Activated B cell treated with CpG ODN at 0.5 μM for 24 hours (primary cell): ENCODE data around the gene IRF8. TPM values are rescaled to one million over a fixed set of nuclear protein-coding genes. Genes with fewer than 3 reads are reported as not detected.

ENCODE experiments used
- ATAC-seq: fragments of 200-7000 bp; cut with Tn5 transposase; one replicate; pipeline ENCODE4 v1.10.0; 2021; ENCODE audit warnings: low read depth, mild to moderate bottlenecking, moderate library complexity
- CTCF ChIA-PET: fragments of 350-600 bp; sonication (Branson Sonifier 250); formaldehyde crosslinking; loops from one replicate; lab custom pipeline; 2021; ENCODE audit warnings: antibody characterized with exemption; lab: Charles Lee
- POLR2A ChIA-PET: fragments of 350-600 bp; sonication (Branson Sonifier 250); formaldehyde crosslinking; loops from one replicate; lab custom pipeline; 2021; ENCODE audit warnings: antibody characterized with exemption; lab: Charles Lee
- DNase-seq: peaks from one replicate; pipeline ENCODE4 v3.0.0; 2022
- H3K27ac Mint-ChIP-seq: one replicate; pipeline ENCODE4 v1.8.0; 2020; ENCODE audit warnings: mixed read lengths
- H3K27me3 Mint-ChIP-seq: one replicate; pipeline ENCODE4 v1.8.0; 2021; ENCODE audit warnings: mixed read lengths
- H3K36me3 Mint-ChIP-seq: one replicate; pipeline ENCODE4 v1.8.0; 2021; ENCODE audit warnings: low read depth, mixed read lengths
- H3K4me1 Mint-ChIP-seq: one replicate; pipeline ENCODE4 v1.8.0; 2021; ENCODE audit warnings: mixed read lengths
- H3K4me3 Mint-ChIP-seq: one replicate; pipeline ENCODE4 v1.8.0; 2020; ENCODE audit warnings: mild to moderate bottlenecking, mixed read lengths
- H3K9me3 Mint-ChIP-seq: one replicate; pipeline ENCODE4 v1.8.0; 2020; ENCODE audit warnings: mixed read lengths
- intact Hi-C: fragments of 100-400 bp; cut with micrococcal nuclease; formaldehyde crosslinking; loops from one replicate; pipeline ENCODE4 v1.15.1; 2024
- total RNA-seq: library from RNA; stranded (reverse); gene quantifications from 2 replicates; pipeline ENCODE4 v1.2.3, GENCODE V29; 2022
- TF ChIP-seq, protein P1 (sequence below): fragments of 200-600 bp; IDR thresholded peaks from one replicate; pipeline ENCODE4 v1.8.0; 2022; ENCODE audit warnings: antibody characterized with exemption, mild to moderate bottlenecking

IRF8 gene
- total RNA-seq, 1 donor from 2014 or later, result 248 TPM

DNA sequence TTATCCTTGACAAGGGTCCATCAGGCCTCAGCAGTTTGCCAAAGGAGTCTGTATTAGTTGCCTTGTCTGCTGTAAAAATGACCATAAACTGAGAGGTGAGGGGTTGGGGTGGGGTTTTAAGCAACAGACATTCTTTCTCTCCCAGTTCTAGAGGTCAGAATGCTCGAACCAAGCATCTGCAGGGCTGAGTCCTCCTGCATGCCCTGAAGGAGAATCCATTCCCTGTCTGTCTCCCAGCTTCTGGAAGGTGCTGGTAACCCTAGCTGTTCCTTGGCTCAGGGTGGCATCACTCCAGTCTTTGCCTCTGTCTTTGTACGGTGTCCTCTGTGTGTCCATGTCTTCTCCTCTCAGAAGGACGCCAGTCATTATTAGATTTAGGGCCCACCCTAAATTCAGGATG, 17.5 kb upstream of the IRF8 start:
- H3K27ac Mint-ChIP-seq, result no peak overlapping the region
- ATAC-seq (no peak), DNase-seq (no peak)
- TF ChIP-seq, protein P1, sequence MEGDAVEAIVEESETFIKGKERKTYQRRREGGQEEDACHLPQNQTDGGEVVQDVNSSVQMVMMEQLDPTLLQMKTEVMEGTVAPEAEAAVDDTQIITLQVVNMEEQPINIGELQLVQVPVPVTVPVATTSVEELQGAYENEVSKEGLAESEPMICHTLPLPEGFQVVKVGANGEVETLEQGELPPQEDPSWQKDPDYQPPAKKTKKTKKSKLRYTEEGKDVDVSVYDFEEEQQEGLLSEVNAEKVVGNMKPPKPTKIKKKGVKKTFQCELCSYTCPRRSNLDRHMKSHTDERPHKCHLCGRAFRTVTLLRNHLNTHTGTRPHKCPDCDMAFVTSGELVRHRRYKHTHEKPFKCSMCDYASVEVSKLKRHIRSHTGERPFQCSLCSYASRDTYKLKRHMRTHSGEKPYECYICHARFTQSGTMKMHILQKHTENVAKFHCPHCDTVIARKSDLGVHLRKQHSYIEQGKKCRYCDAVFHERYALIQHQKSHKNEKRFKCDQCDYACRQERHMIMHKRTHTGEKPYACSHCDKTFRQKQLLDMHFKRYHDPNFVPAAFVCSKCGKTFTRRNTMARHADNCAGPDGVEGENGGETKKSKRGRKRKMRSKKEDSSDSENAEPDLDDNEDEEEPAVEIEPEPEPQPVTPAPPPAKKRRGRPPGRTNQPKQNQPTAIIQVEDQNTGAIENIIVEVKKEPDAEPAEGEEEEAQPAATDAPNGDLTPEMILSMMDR, result no peak
- CTCF ChIA-PET, result interaction anchor here (0.6 kb wide), 1 partner anchor 60 kb away, joined by 3 read pairs; no protein-coding TSS in a partner anchor
- H3K4me1 Mint-ChIP-seq, result peaks cover 23% of the 10 kb centered on the region
- no peak overlapping the region for H3K4me3 Mint-ChIP-seq
- H3K9me3 Mint-ChIP-seq, result peaks cover 10% of the 10 kb centered on the region
- intact Hi-C loops, result no loop called here
- POLR2A ChIA-PET, result interaction anchor here (0.6 kb wide), 1 partner anchor 18 kb away, joined by 3 read pairs; no protein-coding TSS in a partner anchor
- H3K27me3 Mint-ChIP-seq, result no peaks in the 10 kb centered on the region
- no peaks in the 10 kb centered on the region for H3K36me3 Mint-ChIP-seq

DNA sequence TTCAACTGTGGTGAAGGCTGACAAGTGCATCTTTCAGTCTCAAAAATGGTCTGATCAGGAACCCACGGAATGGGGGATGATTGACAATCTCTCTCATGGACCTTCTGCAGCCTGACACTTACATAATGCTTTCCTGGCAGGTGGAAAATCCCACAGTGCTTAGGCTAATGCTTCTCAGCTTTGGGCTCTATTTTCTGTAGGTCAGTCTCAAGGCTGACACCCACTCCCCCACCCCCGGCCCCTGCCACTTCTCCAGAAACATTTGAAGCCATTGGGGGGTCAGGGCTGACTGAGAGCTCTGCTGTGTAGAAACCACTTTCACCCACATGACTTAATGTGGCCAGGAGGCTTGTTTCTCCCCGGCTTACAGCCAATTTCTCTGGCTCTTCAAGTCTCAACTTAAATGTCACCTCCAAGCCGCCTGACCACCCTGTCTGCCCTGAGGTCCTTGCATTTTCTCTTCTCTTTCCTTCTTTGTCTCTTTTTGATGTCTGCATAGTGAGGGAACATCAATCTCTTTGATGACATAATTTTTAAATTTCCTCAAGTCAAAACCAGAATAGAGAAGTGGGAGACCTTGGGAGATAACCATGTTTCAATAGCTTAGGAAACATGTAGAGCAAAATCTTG, 16.7 kb upstream of the IRF8 start:
- POLR2A ChIA-PET, result interaction anchor here (0.6 kb wide), 2 partner anchors 30 to 66 kb away, joined by 5 to 8 read pairs; no protein-coding TSS in a partner anchor
- Mint-ChIP-seq H3K36me3 (no peaks in the 10 kb centered on the region), H3K9me3 (peaks cover 10% of the 10 kb centered on the region), H3K4me3 (no peak overlapping the region), H3K27me3 (no peaks in the 10 kb centered on the region), H3K4me1 (peaks cover 29% of the 10 kb centered on the region), H3K27ac (no peak overlapping the region)
- peak; percentile 25 for ATAC-seq
- intact Hi-C loops, result no loop called here
- no peak for DNase-seq
- TF ChIP-seq, protein P1, result no peak
- CTCF ChIA-PET, result interaction anchor here (0.6 kb wide), 1 partner anchor 61 kb away, joined by 3 read pairs; no protein-coding TSS in a partner anchor

DNA sequence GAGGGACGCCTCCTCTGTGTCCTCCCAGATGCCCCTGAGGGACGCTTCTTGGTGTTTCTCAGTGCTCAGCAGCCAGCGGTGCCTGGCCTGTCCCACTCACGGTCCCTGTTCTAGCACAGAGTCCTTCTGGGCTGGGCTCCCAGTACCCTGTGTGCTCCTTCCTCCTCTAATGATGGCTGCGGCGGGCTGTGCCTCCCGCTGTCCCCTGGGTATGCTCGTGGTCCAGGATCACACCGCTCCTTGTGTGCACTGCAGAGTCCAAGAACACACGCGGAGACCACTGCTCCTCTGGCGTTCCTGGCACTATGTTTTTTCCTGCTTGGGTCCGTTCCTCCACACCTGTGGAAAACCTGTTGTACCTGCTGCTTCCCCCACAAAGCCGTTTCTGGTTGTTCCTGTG, 15.1 kb upstream of the IRF8 start:
- Mint-ChIP-seq H3K9me3 (peaks cover 8% of the 10 kb centered on the region), H3K4me1 (peaks cover 44% of the 10 kb centered on the region), H3K27ac (no peak overlapping the region), H3K36me3 (no peaks in the 10 kb centered on the region), H3K27me3 (no peaks in the 10 kb centered on the region), H3K4me3 (no peak overlapping the region)
- TF ChIP-seq, protein P1, result no peak
- DNase-seq (no peak), ATAC-seq (no peak)
- POLR2A ChIA-PET, result no interaction called here
- CTCF ChIA-PET, result no interaction called here
- intact Hi-C loops, result no loop called here

DNA sequence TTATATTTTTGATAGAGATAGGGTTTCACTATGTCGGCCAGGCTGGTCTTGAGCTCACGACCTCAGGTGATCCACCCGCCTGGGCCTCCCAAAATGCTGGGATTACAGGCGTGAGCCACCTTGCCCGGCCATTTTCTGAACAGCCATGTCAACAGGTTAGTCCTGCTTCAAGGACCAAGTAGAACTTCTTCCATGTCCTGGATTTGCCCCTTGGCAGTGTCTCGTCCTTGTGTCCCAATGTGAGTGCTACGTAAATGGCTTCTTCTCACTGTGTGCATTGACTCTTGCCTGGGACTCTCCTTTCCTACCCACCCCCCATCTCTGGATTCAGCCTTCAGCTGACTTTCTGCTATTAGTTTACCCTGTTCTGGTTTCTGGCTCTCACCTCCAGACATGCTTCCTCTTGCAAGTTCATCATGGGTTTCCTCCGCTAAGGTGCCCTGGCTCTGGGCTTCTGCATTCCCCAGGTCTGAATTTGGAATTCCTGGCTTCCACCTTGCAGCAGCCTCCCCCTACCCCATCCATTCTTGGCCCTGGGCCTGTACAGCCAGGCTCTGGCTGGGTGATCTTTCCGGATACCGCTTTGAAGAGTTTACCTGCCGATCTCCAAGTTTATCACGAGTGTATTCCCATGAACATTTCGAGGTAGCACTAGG, 14.0 kb upstream of the IRF8 start:
- Mint-ChIP-seq H3K4me1 (peaks cover 55% of the 10 kb centered on the region), H3K36me3 (no peaks in the 10 kb centered on the region), H3K4me3 (no peak overlapping the region), H3K9me3 (no peaks in the 10 kb centered on the region), H3K27me3 (no peaks in the 10 kb centered on the region), H3K27ac (peak overlapping the region; percentile 41)
- intact Hi-C loops, result no loop called here
- ChIA-PET CTCF (no interaction called here), POLR2A (no interaction called here)
- DNase-seq (no peak), ATAC-seq (no peak)
- TF ChIP-seq, protein P1, result no peak

DNA sequence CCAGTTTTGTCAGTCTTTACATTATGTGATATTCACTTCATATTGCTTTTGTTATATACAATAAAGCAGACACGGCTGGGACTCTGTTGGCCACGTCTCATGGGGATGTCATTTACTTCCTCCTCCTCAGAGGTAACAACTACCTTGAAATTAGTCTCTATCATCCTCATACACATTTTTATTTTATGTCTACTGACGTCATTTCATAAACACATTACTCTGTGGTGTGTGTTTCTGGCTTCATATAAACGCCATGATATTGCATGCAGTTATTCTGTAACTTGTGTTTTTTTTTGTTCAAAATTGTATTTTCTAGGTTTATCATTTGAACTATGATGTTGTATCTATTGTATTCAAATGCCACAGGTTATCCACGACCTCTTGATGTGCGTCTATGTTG, 13.4 kb upstream of the IRF8 start:
- no peak for DNase-seq
- Mint-ChIP-seq H3K36me3 (no peaks in the 10 kb centered on the region), H3K4me1 (peaks cover 51% of the 10 kb centered on the region), H3K4me3 (no peak overlapping the region), H3K9me3 (no peaks in the 10 kb centered on the region), H3K27ac (peak overlapping the region; percentile 41), H3K27me3 (no peaks in the 10 kb centered on the region)
- ChIA-PET CTCF (no interaction called here), POLR2A (no interaction called here)
- intact Hi-C loops, result no loop called here
- TF ChIP-seq, protein P1, result no peak
- ATAC-seq, result no peak
